SK-N-SH treated with all-trans-retinoic acid at 6 μM for 48 hours (cell line): ENCODE data around the gene C1orf141.

Experiments
- ATAC-seq: fragments of 200-7000 bp; cut with Tn5 transposase; 3 replicates; pipeline ENCODE4 v1.9.1; 2020; ENCODE audit warnings: mild to moderate bottlenecking, moderate library complexity
- ARNTL ChIP-seq: fragments of 450-650 bp; formaldehyde crosslinking; IDR thresholded peaks from 2 replicates; pipeline ENCODE4 v1.5.0; 2020; ENCODE audit warnings: low read depth, mild to moderate bottlenecking, moderate library complexity, borderline replicate concordance
- BACH2 ChIP-seq: fragments of 250-450 bp; sonication (Bioruptor Pico); IDR thresholded peaks from 2 replicates; pipeline ENCODE4 v1.9.0; 2021; ENCODE audit warnings: mild to moderate bottlenecking, borderline replicate concordance
- CREB5 ChIP-seq: fragments of 250-450 bp; sonication (Bioruptor Pico); IDR thresholded peaks from 2 replicates; pipeline ENCODE4 v1.5.1; 2020; ENCODE audit warnings: low read depth, mild to moderate bottlenecking, moderate library complexity
- CSDC2 ChIP-seq: fragments of 250-450 bp; sonication (Bioruptor Pico); IDR thresholded peaks from 2 replicates; pipeline ENCODE4 v1.5.0; 2020; ENCODE audit warnings: mild to moderate bottlenecking, moderate library complexity
- CSRNP3 ChIP-seq: fragments of 250-450 bp; sonication (Bioruptor Pico); IDR thresholded peaks from 2 replicates; pipeline ENCODE4 v1.5.1; 2021; ENCODE audit warnings: mild to moderate bottlenecking, moderate library complexity
- ESRRG ChIP-seq: fragments of 250-450 bp; sonication (Bioruptor Pico); IDR thresholded peaks from 2 replicates; pipeline ENCODE4 v1.6.1; 2021; ENCODE audit warnings: mild to moderate bottlenecking
- GLIS3 ChIP-seq: fragments of 250-450 bp; sonication (Bioruptor Pico); IDR thresholded peaks from 2 replicates; pipeline ENCODE4 v1.5.0; 2020; ENCODE audit warnings: mild to moderate bottlenecking, moderate library complexity
- ISL1 ChIP-seq: fragments of 250-450 bp; sonication (Bioruptor Pico); IDR thresholded peaks from 2 replicates; pipeline ENCODE4 v2.1.2; 2022; ENCODE audit warnings: mild to moderate bottlenecking, moderate library complexity
- OSR1 ChIP-seq: fragments of 250-450 bp; sonication (Bioruptor Pico); IDR thresholded peaks from 2 replicates; pipeline ENCODE4 v1.8.0; 2022; ENCODE audit warnings: moderate library complexity, mild to moderate bottlenecking, inconsistent platforms
- PATZ1 ChIP-seq: fragments of 250-450 bp; sonication (Bioruptor Pico); IDR thresholded peaks from 2 replicates; pipeline ENCODE4 v1.8.0; 2020; ENCODE audit warnings: mild to moderate bottlenecking, moderate library complexity, borderline replicate concordance
- POU6F1 ChIP-seq: fragments of 250-450 bp; sonication (Bioruptor Pico); IDR thresholded peaks from 2 replicates; pipeline ENCODE4 v1.8.0; 2021; ENCODE audit warnings: low read depth, mild to moderate bottlenecking, moderate library complexity, borderline replicate concordance
- PPARA ChIP-seq: fragments of 250-450 bp; sonication (Bioruptor Pico); IDR thresholded peaks from 2 replicates; pipeline ENCODE4 v1.5.0; 2020; ENCODE audit warnings: mild to moderate bottlenecking, borderline replicate concordance
- RARB ChIP-seq: fragments of 250-450 bp; sonication (Bioruptor Pico); IDR thresholded peaks from 2 replicates; pipeline ENCODE4 v1.8.0; 2021; ENCODE audit warnings: mild to moderate bottlenecking, moderate library complexity
- SNAI2 ChIP-seq: fragments of 250-450 bp; sonication (Bioruptor Pico); IDR thresholded peaks from 2 replicates; pipeline ENCODE4 v1.5.0; 2020; ENCODE audit warnings: mild to moderate bottlenecking, moderate library complexity
- TOX ChIP-seq: fragments of 250-450 bp; sonication (Bioruptor Pico); IDR thresholded peaks from 2 replicates; pipeline ENCODE4 v1.8.0; 2021; ENCODE audit warnings: mild to moderate bottlenecking, moderate library complexity, borderline replicate concordance
- TSHZ2 ChIP-seq: fragments of 250-450 bp; sonication (Bioruptor Pico); IDR thresholded peaks from 2 replicates; pipeline ENCODE4 v1.5.0; 2020; ENCODE audit warnings: mild to moderate bottlenecking, moderate library complexity
- ZC3H10 ChIP-seq: fragments of 250-450 bp; sonication (Bioruptor Pico); IDR thresholded peaks from 2 replicates; pipeline ENCODE4 v1.5.1; 2021; ENCODE audit warnings: mild to moderate bottlenecking, moderate library complexity
- ZFP3 ChIP-seq: fragments of 250-450 bp; sonication (Bioruptor Pico); IDR thresholded peaks from 2 replicates; pipeline ENCODE4 v1.5.0; 2020; ENCODE audit warnings: mild to moderate bottlenecking, moderate library complexity
- ZFP30 ChIP-seq: fragments of 450-650 bp; formaldehyde crosslinking; IDR thresholded peaks from 2 replicates; pipeline ENCODE4 v1.5.0; 2022; ENCODE audit warnings: mild to moderate bottlenecking, moderate library complexity
- ZNF565 ChIP-seq: fragments of 450-650 bp; formaldehyde crosslinking; conservative IDR thresholded peaks from 2 replicates; pipeline ENCODE4 v1.5.0; 2020; ENCODE audit warnings: low read depth, mild to moderate bottlenecking, moderate library complexity
- ZNF70 ChIP-seq: fragments of 450-650 bp; formaldehyde crosslinking; IDR thresholded peaks from 2 replicates; pipeline ENCODE4 v1.5.0; 2020; ENCODE audit warnings: mild to moderate bottlenecking, moderate library complexity
- ZNF8 ChIP-seq: fragments of 450-650 bp; formaldehyde crosslinking; IDR thresholded peaks from 2 replicates; pipeline ENCODE4 v1.5.0; 2020; ENCODE audit warnings: mild to moderate bottlenecking, moderate library complexity

C1orf141 gene

GRCh38 chr1:67159233-67159632 is 24.5 kb upstream of the C1orf141 start:
- TF ChIP-seq POU6F1 (CRISPR knock-in tag), result no peak
- TF ChIP-seq ZNF565 (CRISPR knock-in tag), result no peak
- TF ChIP-seq ESRRG (CRISPR knock-in tag), result no peak
- no peak for TF ChIP-seq ARNTL (CRISPR knock-in tag)
- no peak for TF ChIP-seq TOX (CRISPR knock-in tag)
- TF ChIP-seq BACH2 (CRISPR knock-in tag), result no peak
- no peak for TF ChIP-seq PATZ1 (CRISPR knock-in tag)
- no peak for TF ChIP-seq CSDC2 (CRISPR knock-in tag)
- TF ChIP-seq ZFP3 (CRISPR knock-in tag), result no peak
- TF ChIP-seq ZNF8 (CRISPR knock-in tag), result no peak
- TF ChIP-seq ZFP30, result no peak
- no peak for TF ChIP-seq ZNF70 (CRISPR knock-in tag)
- TF ChIP-seq, all 23 proteins: peak for 0
- no peak for ATAC-seq

- no peak for TF ChIP-seq ISL1 (CRISPR knock-in tag)
- no peak for TF ChIP-seq RARB (CRISPR knock-in tag)
- TF ChIP-seq CREB5, result no peak
- TF ChIP-seq TOX (CRISPR knock-in tag), result no peak
- no peak for TF ChIP-seq OSR1 (CRISPR knock-in tag)
- TF ChIP-seq SNAI2 (CRISPR knock-in tag), result no peak
- no peak for TF ChIP-seq ZNF8 (CRISPR knock-in tag)
- no peak for ATAC-seq
Measured at GRCh38 chr1:67158401-67158800, 23.6 kb upstream of the C1orf141 start.

GRCh38 chr1:67150931-67151330 is 16.2 kb upstream of the C1orf141 start:
- no peak for ATAC-seq
- TF ChIP-seq ARNTL (CRISPR knock-in tag) (no peak), TSHZ2 (CRISPR knock-in tag) (no peak), PPARA (CRISPR knock-in tag) (no peak), CSRNP3 (CRISPR knock-in tag) (no peak)
- TF ChIP-seq, all 23 proteins: peak for 0

GRCh38 chr1:67149179-67149770 is 14.5 kb upstream of the C1orf141 start:
- peak; percentile 99 for ATAC-seq
- TF ChIP-seq OSR1 (CRISPR knock-in tag) (no peak), GLIS3 (CRISPR knock-in tag) (no peak), CSDC2 (CRISPR knock-in tag) (no peak), ZNF70 (CRISPR knock-in tag) (no peak), ESRRG (CRISPR knock-in tag) (no peak), POU6F1 (CRISPR knock-in tag) (no peak), ZNF565 (CRISPR knock-in tag) (no peak), ZC3H10 (CRISPR knock-in tag) (no peak), PATZ1 (CRISPR knock-in tag) (no peak), ZFP3 (CRISPR knock-in tag) (no peak)
